ENCODE measurements around the gene SIM1.

SIM1 gene, protein sequence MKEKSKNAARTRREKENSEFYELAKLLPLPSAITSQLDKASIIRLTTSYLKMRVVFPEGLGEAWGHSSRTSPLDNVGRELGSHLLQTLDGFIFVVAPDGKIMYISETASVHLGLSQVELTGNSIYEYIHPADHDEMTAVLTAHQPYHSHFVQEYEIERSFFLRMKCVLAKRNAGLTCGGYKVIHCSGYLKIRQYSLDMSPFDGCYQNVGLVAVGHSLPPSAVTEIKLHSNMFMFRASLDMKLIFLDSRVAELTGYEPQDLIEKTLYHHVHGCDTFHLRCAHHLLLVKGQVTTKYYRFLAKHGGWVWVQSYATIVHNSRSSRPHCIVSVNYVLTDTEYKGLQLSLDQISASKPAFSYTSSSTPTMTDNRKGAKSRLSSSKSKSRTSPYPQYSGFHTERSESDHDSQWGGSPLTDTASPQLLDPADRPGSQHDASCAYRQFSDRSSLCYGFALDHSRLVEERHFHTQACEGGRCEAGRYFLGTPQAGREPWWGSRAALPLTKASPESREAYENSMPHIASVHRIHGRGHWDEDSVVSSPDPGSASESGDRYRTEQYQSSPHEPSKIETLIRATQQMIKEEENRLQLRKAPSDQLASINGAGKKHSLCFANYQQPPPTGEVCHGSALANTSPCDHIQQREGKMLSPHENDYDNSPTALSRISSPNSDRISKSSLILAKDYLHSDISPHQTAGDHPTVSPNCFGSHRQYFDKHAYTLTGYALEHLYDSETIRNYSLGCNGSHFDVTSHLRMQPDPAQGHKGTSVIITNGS

DNA sequence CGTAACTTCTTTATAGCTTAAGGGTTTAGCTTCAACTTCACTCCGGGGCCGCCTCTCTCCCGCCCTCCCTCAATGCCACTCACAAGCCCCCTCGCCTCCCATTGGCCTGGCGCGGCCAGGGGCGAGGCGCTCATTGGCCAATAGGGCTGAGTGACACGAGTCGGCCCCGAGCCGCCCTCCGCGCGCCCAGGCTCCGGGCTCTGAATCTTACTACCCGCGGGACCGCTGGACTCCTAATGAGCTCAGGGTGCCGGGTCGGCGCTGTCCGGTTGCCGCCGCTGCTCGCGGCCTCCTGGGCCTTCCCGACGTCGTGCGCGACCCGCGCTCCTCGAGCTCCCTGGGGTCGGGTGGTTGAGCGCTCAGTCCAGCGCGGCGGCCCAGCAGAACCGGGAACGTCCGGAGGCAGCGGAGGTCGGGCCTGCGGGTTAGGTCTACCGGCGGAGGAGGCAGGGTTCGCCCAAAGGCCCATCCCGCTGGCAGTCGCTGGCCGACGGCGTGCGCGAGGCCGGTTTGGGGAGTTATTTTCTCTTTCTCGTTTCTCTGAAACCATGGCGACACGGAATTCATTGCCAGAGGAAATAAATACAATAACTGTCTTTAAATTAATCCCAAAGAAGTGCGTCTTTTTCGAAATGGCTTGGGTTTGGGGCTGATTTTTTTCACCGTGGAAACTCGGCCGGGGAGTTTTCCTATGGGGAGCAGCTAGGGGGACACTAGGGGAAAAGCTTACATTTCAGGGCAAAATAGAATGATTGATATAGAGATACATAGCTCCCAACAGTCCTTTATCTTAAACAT is at the start of gene SIM1:
Gene SIM1, minus strand, starts transcription at position 19 of the 798 bp plus-strand sequence. CDS start 1,453 bp downstream, outside the sequence.
- no peak within 1 kb of the TSS for H3K9ac ChIP-seq (ENCODE audit: low read depth, low read length)
- H3K4me2 ChIP-seq (ENCODE audit: insufficient read depth, low read length), result no peak within 1 kb of the TSS
- peaks cover 15% of the 10 kb centered on the region for H3K9me3 ChIP-seq (ENCODE audit: insufficient read depth, low read length, severe bottlenecking)
- no peak within 1 kb of the TSS for H3K4me3 ChIP-seq (ENCODE audit: low read depth in 1 of 2, low read length in 2 of 2)
- no peaks in the 10 kb centered on the region for H3K27me3 ChIP-seq (ENCODE audit: insufficient read depth, low read length, poor library complexity)
- H3K79me2 ChIP-seq (ENCODE audit: insufficient read depth, low read length), result no peaks in the 10 kb centered on the region
- no peaks in the 10 kb centered on the region for H3K36me3 ChIP-seq (ENCODE audit: insufficient read depth, low read length)
- H2AFZ ChIP-seq (ENCODE audit: low read depth, low read length), result no peak within 1 kb of the TSS
- DNase-seq (no peak), ATAC-seq (ENCODE audit: insufficient read depth, low read depth) (no peak)
- H3K4me1 ChIP-seq (ENCODE audit: insufficient read depth, low read length), result peaks cover 28% of the 10 kb centered on the region
- H4K20me1 ChIP-seq (ENCODE audit: insufficient read depth, low read length), result no peaks in the 10 kb centered on the region
- TF ChIP-seq, protein P1, sequence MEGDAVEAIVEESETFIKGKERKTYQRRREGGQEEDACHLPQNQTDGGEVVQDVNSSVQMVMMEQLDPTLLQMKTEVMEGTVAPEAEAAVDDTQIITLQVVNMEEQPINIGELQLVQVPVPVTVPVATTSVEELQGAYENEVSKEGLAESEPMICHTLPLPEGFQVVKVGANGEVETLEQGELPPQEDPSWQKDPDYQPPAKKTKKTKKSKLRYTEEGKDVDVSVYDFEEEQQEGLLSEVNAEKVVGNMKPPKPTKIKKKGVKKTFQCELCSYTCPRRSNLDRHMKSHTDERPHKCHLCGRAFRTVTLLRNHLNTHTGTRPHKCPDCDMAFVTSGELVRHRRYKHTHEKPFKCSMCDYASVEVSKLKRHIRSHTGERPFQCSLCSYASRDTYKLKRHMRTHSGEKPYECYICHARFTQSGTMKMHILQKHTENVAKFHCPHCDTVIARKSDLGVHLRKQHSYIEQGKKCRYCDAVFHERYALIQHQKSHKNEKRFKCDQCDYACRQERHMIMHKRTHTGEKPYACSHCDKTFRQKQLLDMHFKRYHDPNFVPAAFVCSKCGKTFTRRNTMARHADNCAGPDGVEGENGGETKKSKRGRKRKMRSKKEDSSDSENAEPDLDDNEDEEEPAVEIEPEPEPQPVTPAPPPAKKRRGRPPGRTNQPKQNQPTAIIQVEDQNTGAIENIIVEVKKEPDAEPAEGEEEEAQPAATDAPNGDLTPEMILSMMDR (IDR thresholded peaks at IDR 0.05; ENCODE audit: borderline replicate concordance, extremely low read depth, low read length, poor library complexity, severe bottlenecking), result no peak
- TF ChIP-seq EZH2 (IDR thresholded peaks at IDR 0.05; ENCODE audit: borderline replicate concordance, low read depth, low read length, severe bottlenecking), result no peak
- no peak within 1 kb of the TSS for H3K27ac ChIP-seq (ENCODE audit: low read length)

DNA sequence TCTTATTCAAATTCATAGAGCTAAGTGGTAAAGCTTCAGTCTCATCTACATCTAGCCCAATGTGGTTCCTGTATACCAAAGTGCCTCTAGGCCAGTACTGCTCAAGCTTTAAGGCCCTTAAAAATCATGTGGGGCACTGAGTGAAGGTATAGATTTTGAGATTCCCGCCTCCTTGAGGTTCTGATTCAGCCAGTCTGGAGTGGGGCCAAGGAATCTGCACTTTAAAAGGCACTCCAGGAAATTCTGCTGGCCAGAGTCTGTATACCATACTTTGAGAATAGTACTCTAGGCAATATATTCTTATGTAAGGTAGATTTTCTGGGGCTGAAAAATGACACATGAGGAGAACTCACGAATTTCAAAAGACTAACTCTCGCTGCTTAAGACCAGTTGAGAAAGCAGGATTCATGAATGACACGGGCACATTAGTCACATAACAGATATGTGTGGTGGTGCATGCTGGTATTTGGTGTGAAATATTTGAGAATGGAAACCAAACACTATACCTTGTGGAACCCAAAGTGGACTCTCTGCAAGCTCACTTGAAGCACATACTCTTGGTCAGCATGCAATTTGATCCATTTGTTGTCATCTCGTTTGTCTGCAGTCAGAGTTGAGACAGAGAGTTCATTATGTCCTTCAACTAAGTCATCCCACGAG is 47.6 kb upstream of the SIM1 start:
- Histone ChIP-seq H3K4me1 (ENCODE audit: insufficient read depth, low read length) (no peaks in the 10 kb centered on the region), H3K9ac (ENCODE audit: low read depth, low read length) (no peak overlapping the region), H2AFZ (ENCODE audit: low read depth, low read length) (no peak overlapping the region), H3K27ac (ENCODE audit: low read length) (no peak overlapping the region), H3K9me3 (ENCODE audit: insufficient read depth, low read length, severe bottlenecking) (no peaks in the 10 kb centered on the region), H4K20me1 (ENCODE audit: insufficient read depth, low read length) (no peaks in the 10 kb centered on the region), H3K4me3 (ENCODE audit: low read depth in 1 of 2, low read length in 2 of 2) (no peak overlapping the region), H3K27me3 (ENCODE audit: insufficient read depth, low read length, poor library complexity) (no peaks in the 10 kb centered on the region), H3K79me2 (ENCODE audit: insufficient read depth, low read length) (no peaks in the 10 kb centered on the region), H3K4me2 (ENCODE audit: insufficient read depth, low read length) (no peak overlapping the region), H3K36me3 (ENCODE audit: insufficient read depth, low read length) (peaks cover 67% of the 10 kb centered on the region)
- DNase-seq (no peak), ATAC-seq (ENCODE audit: insufficient read depth, low read depth) (no peak)
- no peak for TF ChIP-seq EZH2 (IDR thresholded peaks at IDR 0.05; ENCODE audit: borderline replicate concordance, low read depth, low read length, severe bottlenecking)
- TF ChIP-seq, protein P1 (IDR thresholded peaks at IDR 0.05; ENCODE audit: borderline replicate concordance, extremely low read depth, low read length, poor library complexity, severe bottlenecking), result no peak

DNA sequence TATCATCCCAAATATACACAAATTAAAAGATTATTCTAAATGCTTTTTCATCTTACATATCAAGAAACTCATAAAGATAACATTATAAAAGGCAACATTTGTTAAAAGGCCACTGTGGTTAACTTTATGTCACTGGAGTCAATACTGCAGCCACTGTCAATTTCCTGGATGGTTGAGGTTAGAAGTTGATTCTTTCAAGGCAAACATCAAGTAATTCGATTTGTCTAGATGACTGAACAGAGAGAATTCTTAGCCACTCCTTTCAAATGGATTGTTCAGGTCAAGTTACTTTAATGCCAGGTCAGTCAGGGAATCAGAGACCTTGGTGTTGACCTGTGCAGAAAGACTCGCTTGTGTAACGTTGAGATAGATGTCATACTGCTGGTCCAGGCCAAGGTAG is 44.4 kb upstream of the SIM1 start:
- no peak overlapping the region for H3K9ac ChIP-seq (ENCODE audit: low read depth, low read length)
- no peak overlapping the region for H3K27ac ChIP-seq (ENCODE audit: low read length)
- DNase-seq, result no peak
- H3K36me3 ChIP-seq (ENCODE audit: insufficient read depth, low read length), result peaks cover 54% of the 10 kb centered on the region
- H3K4me1 ChIP-seq (ENCODE audit: insufficient read depth, low read length), result no peaks in the 10 kb centered on the region
- no peak overlapping the region for H3K4me3 ChIP-seq (ENCODE audit: low read depth in 1 of 2, low read length in 2 of 2)
- no peaks in the 10 kb centered on the region for H3K27me3 ChIP-seq (ENCODE audit: insufficient read depth, low read length, poor library complexity)
- no peaks in the 10 kb centered on the region for H4K20me1 ChIP-seq (ENCODE audit: insufficient read depth, low read length)
- no peaks in the 10 kb centered on the region for H3K79me2 ChIP-seq (ENCODE audit: insufficient read depth, low read length)
- no peak for ATAC-seq (ENCODE audit: insufficient read depth, low read depth)
- H3K4me2 ChIP-seq (ENCODE audit: insufficient read depth, low read length), result no peak overlapping the region
- H3K9me3 ChIP-seq (ENCODE audit: insufficient read depth, low read length, severe bottlenecking), result no peaks in the 10 kb centered on the region
- TF ChIP-seq EZH2 (IDR thresholded peaks at IDR 0.05; ENCODE audit: borderline replicate concordance, low read depth, low read length, severe bottlenecking), result no peak
- TF ChIP-seq, protein P1 (IDR thresholded peaks at IDR 0.05; ENCODE audit: borderline replicate concordance, extremely low read depth, low read length, poor library complexity, severe bottlenecking), result no peak
- H2AFZ ChIP-seq (ENCODE audit: low read depth, low read length), result no peak overlapping the region

Data from DND-41 (cell line).